Liver (tissue), 9 donors: ENCODE data around the gene THAP3. TPM values are rescaled to one million over a fixed set of nuclear protein-coding genes. Genes with fewer than 3 reads are reported as not detected.

Source experiments
- DNase-seq: peaks from one replicate; pipeline ENCODE4 v3.0.0-alpha.2; 2017; ENCODE audit warnings: low spot score
- H3K27ac ChIP-seq, 2 donors: one replicate each; pipeline ENCODE4 v1.7.0; 2013; ENCODE audit warnings: inconsistent platforms in 2 of 2, low read length in 2 of 2, control low read depth in 1 of 2, low read depth in 1 of 2, mild to moderate bottlenecking in 1 of 2
- H3K27me3 ChIP-seq, 4 donors: one replicate each; pipeline versions ENCODE4 v1.6.1 to v1.7.0; 2013; ENCODE audit warnings: low read length in 3 of 4, inconsistent platforms in 1 of 4, mild to moderate bottlenecking in 1 of 4, moderate library complexity in 1 of 4; ENCODE audit not compliant: control insufficient read depth in 4 of 4, insufficient read depth in 4 of 4
- H3K36me3 ChIP-seq, 4 donors: one replicate each; pipeline versions ENCODE4 v1.6.1 to v1.7.0; 2013; ENCODE audit warnings: low read length in 3 of 4, mild to moderate bottlenecking in 3 of 4, low read depth in 1 of 4, moderate library complexity in 1 of 4; ENCODE audit not compliant: control insufficient read depth in 4 of 4, insufficient read depth in 3 of 4
- H3K4me1 ChIP-seq, 4 donors: one replicate each; pipeline versions ENCODE4 v1.6.1 to v1.7.0; 2013; ENCODE audit warnings: low read length in 3 of 4, mild to moderate bottlenecking in 3 of 4, moderate library complexity in 1 of 4; ENCODE audit not compliant: control insufficient read depth in 4 of 4, insufficient read depth in 4 of 4
- H3K4me3 ChIP-seq, 3 donors: one replicate each; pipeline versions ENCODE4 v1.6.1 to v1.7.0; 2013; ENCODE audit warnings: low read length in 3 of 3, control low read depth in 1 of 3, low read depth in 1 of 3, mild to moderate bottlenecking in 1 of 3
- H3K9ac ChIP-seq, 2 donors: one replicate each; pipeline ENCODE4 v1.7.0; 2013; ENCODE audit warnings: low read length in 2 of 2, mild to moderate bottlenecking in 2 of 2, moderate library complexity in 2 of 2, control low read depth in 1 of 2, low read depth in 1 of 2
- H3K9me3 ChIP-seq, 4 donors: one replicate each; pipeline versions ENCODE4 v1.6.1 to v1.7.0; 2013; ENCODE audit warnings: low read length in 3 of 4; ENCODE audit not compliant: control insufficient read depth in 4 of 4
- GABPA ChIP-seq, 2 donors: IDR thresholded peaks in 1 of 2; conservative IDR thresholded peaks in 1 of 2; 2 replicates each; pipeline ENCODE4 v1.6.1; 2016; ENCODE audit warnings: antibody characterized with exemption in 2 of 2, mild to moderate bottlenecking in 1 of 2, moderate library complexity in 1 of 2
- HNF4G ChIP-seq: IDR thresholded peaks from 2 replicates; pipeline ENCODE4 v1.6.1; 2016; ENCODE audit warnings: antibody characterized with exemption
- JUND ChIP-seq, 2 donors: IDR thresholded peaks; 2 replicates each; pipeline ENCODE4 v1.6.1; 2016; ENCODE audit warnings: antibody characterized with exemption in 2 of 2
- NR2F2 ChIP-seq: IDR thresholded peaks from 2 replicates; pipeline ENCODE4 v1.6.1; 2016; ENCODE audit warnings: antibody characterized with exemption
- SP1 ChIP-seq: IDR thresholded peaks from 2 replicates; pipeline ENCODE4 v1.6.1; 2018; ENCODE audit warnings: antibody characterized with exemption, mild to moderate bottlenecking
- TAF1 ChIP-seq: conservative IDR thresholded peaks from 2 replicates; pipeline ENCODE4 v1.6.1; 2016; ENCODE audit warnings: antibody characterized with exemption, mild to moderate bottlenecking
- YY1 ChIP-seq: IDR thresholded peaks from 2 replicates; pipeline ENCODE4 v1.6.1; 2016; ENCODE audit warnings: antibody characterized with exemption, mild to moderate bottlenecking
- WGBS: extraction: QIAGEN DNeasy Blood & Tissue Kit; methylation state at CpG from one replicate; pipeline ENCODE4 v1.1.7; 2013; 5-methylcytosine and 5-hydroxymethylcytosine counted together
- polyA plus RNA-seq, 2 donors: library from polyadenylated mRNA; stranded (reverse) in 1 of 2; unstranded in 1 of 2; fragments of 200-250 nt in 1 of 2; fragments of >200 nt in 1 of 2; fragmentation: Nextera tagmentation in 1 of 2; extraction: Ambion mirVana in 1 of 2; gene quantifications; one replicate each; pipeline versions ENCODE4 v1.2.1 to v1.2.3, GENCODE V29; 2013 to 2015
- total RNA-seq, 2 donors: library from RNA; depleted of rRNA; stranded (reverse); fragments of >200 nt; gene quantifications; one replicate each; pipeline ENCODE4 v1.2.3, GENCODE V29; 2014
- TF ChIP-seq, protein P1 (sequence below): IDR thresholded peaks from 2 replicates; pipeline ENCODE4 v1.6.1; 2016; ENCODE audit warnings: antibody characterized with exemption
- TF ChIP-seq, protein P2 (sequence below): IDR thresholded peaks from 2 replicates; pipeline ENCODE4 v1.6.1; 2016; ENCODE audit warnings: antibody characterized with exemption, mild to moderate bottlenecking
- TF ChIP-seq, protein P3 (sequence below): fragments of 150-350 bp; IDR thresholded peaks from 2 replicates; pipeline ENCODE4 v1.5.1; 2017; ENCODE audit warnings: improper control_type of control experiment, low read depth, low read length; ENCODE audit not compliant: missing input control
- TF ChIP-seq, protein P4 (sequence below): IDR thresholded peaks from 2 replicates; pipeline ENCODE4 v1.6.1; 2016; ENCODE audit warnings: antibody characterized with exemption
- donor health status: healthy.
- donor health status: healthy.
- donor health status: healthy.
- donor health status: healthy.
- donor health status: healthy.

THAP3 gene
- total and polyA plus RNA-seq, 4 donors = 7.2 to 10.2 (median 8.6) TPM

DNA sequence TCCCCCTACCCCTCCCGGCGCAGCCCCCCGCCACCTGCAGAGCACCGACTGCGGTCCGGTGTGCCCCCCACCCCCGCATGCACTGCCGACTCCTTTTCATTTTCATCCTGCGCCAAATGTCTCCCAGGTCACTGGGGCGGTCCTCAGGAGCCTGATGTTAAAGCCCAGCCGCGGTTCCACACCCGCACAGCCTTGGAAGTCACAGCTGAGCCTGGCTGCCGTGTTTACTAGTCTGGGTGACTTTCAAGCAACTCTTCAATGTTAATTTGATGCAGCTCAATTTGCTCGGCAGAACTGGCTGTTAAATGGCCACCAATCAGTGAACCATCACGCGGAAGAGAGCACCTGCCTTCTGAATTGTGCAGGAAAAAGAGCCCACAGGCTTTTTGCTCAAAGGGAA, 27.2 kb downstream of the THAP3 start:
- DNase-seq = no peak
- no peak overlapping the region for H3K9ac ChIP-seq
- WGBS = 94% methylated on average over 17 of the region's 17 CpGs
- no peaks in the 10 kb centered on the region for H3K9me3 ChIP-seq
- H3K27me3 ChIP-seq = no peaks in the 10 kb centered on the region
- peaks cover 4 to 30% (median 12%) of the 10 kb centered on the region in 4 donors for H3K36me3 ChIP-seq
- no peak for TF ChIP-seq SP1
- no peaks in the 10 kb centered on the region for H3K4me1 ChIP-seq
- no peak overlapping the region for H3K27ac ChIP-seq
- H3K4me3 ChIP-seq = no peak overlapping the region

DNA sequence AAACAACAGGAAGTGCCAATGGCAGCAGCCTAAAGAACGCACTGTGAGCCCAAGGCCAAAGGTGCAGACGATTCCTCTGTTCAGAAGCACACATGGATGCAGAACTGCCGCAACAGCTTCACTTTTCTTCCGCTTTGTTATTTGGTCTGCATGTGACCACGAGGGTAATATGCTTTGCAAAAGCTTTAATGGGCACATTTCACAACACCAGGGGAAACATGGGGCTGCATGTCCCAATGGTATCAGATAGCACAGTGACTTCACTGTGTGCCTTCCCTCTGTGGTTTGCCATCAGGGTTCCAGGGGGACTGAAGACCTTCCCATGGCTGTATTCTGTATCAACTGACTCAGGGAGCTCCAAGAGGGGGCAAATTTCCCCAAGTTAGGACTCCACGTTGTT, 28.3 kb downstream of the THAP3 start:
- TF ChIP-seq HNF4G (no peak), GABPA (IDR thresholded peaks at IDR 0.05 in 1 of 2, conservative IDR thresholded peaks at IDR 0.05 in 1 of 2) (no peak)
- H3K27me3 ChIP-seq = no peaks in the 10 kb centered on the region
- 84% methylated on average over 6 of the region's 6 CpGs for WGBS
- no peaks in the 10 kb centered on the region for H3K9me3 ChIP-seq
- H3K4me1 ChIP-seq = no peaks in the 10 kb centered on the region
- peaks cover 4 to 36% (median 13%) of the 10 kb centered on the region in 4 donors for H3K36me3 ChIP-seq
- no peak for DNase-seq
- H3K27ac ChIP-seq = no peak overlapping the region
- H3K9ac ChIP-seq = no peak overlapping the region
- no peak overlapping the region for H3K4me3 ChIP-seq

DNA sequence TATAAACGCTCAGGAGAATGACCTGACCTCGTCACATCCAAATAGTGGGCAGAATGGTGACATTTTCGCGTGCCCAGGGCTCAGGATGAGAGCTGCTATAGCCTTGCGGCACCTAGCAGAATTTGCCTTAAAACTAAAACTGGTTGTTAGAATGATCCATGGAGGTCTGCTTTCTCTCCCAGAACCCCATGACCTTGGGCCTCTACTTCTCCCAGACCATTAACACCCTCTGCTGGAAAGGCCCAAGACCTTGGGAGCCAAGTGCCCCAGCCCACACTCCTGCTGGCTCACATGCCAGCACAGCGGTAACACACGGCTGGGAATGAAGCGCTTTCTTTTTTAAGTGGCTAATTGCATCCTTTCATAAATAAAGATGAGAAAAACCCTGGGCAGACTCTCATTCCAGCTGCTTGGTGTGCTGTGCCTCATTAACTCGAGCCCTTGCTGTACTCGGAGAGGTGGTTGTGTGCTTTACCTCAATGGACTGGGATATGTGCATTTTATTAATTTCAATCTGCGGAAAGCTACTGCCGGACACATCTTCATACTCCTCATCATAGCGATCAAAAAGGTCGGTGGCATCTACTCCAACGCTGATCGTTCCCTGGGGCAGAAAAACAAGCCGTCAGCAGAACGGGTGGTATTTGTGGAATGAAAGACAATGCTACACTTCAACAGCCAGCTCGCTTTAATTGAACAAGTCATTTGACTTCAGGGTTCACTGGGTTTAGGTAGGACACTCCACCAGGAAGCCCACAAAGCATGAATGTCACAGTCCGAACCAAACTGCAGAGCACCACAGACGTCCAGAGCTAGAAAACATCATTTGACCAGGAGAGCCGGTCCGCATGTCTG, 29.0 kb downstream of the THAP3 start:
- Histone ChIP-seq H3K9ac (no peak overlapping the region), H3K4me3 (no peak overlapping the region), H3K36me3 (peaks cover 4 to 37% (median 13%) of the 10 kb centered on the region in 4 donors), H3K4me1 (no peaks in the 10 kb centered on the region), H3K27ac (no peak overlapping the region), H3K9me3 (no peaks in the 10 kb centered on the region), H3K27me3 (no peaks in the 10 kb centered on the region)
- no peak for TF ChIP-seq JUND (IDR thresholded peaks at IDR 0.05)
- TF ChIP-seq, protein P1, sequence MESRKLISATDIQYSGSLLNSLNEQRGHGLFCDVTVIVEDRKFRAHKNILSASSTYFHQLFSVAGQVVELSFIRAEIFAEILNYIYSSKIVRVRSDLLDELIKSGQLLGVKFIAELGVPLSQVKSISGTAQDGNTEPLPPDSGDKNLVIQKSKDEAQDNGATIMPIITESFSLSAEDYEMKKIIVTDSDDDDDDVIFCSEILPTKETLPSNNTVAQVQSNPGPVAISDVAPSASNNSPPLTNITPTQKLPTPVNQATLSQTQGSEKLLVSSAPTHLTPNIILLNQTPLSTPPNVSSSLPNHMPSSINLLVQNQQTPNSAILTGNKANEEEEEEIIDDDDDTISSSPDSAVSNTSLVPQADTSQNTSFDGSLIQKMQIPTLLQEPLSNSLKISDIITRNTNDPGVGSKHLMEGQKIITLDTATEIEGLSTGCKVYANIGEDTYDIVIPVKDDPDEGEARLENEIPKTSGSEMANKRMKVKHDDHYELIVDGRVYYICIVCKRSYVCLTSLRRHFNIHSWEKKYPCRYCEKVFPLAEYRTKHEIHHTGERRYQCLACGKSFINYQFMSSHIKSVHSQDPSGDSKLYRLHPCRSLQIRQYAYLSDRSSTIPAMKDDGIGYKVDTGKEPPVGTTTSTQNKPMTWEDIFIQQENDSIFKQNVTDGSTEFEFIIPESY = no peak
- TF ChIP-seq, protein P2, sequence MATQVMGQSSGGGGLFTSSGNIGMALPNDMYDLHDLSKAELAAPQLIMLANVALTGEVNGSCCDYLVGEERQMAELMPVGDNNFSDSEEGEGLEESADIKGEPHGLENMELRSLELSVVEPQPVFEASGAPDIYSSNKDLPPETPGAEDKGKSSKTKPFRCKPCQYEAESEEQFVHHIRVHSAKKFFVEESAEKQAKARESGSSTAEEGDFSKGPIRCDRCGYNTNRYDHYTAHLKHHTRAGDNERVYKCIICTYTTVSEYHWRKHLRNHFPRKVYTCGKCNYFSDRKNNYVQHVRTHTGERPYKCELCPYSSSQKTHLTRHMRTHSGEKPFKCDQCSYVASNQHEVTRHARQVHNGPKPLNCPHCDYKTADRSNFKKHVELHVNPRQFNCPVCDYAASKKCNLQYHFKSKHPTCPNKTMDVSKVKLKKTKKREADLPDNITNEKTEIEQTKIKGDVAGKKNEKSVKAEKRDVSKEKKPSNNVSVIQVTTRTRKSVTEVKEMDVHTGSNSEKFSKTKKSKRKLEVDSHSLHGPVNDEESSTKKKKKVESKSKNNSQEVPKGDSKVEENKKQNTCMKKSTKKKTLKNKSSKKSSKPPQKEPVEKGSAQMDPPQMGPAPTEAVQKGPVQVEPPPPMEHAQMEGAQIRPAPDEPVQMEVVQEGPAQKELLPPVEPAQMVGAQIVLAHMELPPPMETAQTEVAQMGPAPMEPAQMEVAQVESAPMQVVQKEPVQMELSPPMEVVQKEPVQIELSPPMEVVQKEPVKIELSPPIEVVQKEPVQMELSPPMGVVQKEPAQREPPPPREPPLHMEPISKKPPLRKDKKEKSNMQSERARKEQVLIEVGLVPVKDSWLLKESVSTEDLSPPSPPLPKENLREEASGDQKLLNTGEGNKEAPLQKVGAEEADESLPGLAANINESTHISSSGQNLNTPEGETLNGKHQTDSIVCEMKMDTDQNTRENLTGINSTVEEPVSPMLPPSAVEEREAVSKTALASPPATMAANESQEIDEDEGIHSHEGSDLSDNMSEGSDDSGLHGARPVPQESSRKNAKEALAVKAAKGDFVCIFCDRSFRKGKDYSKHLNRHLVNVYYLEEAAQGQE = no peak
- TF ChIP-seq, protein P3, sequence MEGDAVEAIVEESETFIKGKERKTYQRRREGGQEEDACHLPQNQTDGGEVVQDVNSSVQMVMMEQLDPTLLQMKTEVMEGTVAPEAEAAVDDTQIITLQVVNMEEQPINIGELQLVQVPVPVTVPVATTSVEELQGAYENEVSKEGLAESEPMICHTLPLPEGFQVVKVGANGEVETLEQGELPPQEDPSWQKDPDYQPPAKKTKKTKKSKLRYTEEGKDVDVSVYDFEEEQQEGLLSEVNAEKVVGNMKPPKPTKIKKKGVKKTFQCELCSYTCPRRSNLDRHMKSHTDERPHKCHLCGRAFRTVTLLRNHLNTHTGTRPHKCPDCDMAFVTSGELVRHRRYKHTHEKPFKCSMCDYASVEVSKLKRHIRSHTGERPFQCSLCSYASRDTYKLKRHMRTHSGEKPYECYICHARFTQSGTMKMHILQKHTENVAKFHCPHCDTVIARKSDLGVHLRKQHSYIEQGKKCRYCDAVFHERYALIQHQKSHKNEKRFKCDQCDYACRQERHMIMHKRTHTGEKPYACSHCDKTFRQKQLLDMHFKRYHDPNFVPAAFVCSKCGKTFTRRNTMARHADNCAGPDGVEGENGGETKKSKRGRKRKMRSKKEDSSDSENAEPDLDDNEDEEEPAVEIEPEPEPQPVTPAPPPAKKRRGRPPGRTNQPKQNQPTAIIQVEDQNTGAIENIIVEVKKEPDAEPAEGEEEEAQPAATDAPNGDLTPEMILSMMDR = no peak
- no peak for TF ChIP-seq HNF4G
- TF ChIP-seq, protein P4, sequence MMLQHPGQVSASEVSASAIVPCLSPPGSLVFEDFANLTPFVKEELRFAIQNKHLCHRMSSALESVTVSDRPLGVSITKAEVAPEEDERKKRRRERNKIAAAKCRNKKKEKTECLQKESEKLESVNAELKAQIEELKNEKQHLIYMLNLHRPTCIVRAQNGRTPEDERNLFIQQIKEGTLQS = no peak
- TF ChIP-seq NR2F2 = no peak
- TF ChIP-seq TAF1 = no peak
- TF ChIP-seq YY1 = no peak
- 95% methylated on average over 23 of the region's 23 CpGs for WGBS
- no peak for DNase-seq
